Retina (tissue), 1 donor: Measurements from ENCODE around the gene RTL10.
A peak's percentile ranks its signal among the peaks of the same experiment; 100 is the strongest.

Source experiments
- DNase-seq: peaks from one replicate; pipeline ENCODE4 v3.0.0-alpha.2; 2016

The RTL10 gene, protein sequence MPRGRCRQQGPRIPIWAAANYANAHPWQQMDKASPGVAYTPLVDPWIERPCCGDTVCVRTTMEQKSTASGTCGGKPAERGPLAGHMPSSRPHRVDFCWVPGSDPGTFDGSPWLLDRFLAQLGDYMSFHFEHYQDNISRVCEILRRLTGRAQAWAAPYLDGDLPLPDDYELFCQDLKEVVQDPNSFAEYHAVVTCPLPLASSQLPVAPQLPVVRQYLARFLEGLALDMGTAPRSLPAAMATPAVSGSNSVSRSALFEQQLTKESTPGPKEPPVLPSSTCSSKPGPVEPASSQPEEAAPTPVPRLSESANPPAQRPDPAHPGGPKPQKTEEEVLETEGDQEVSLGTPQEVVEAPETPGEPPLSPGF

DNA sequence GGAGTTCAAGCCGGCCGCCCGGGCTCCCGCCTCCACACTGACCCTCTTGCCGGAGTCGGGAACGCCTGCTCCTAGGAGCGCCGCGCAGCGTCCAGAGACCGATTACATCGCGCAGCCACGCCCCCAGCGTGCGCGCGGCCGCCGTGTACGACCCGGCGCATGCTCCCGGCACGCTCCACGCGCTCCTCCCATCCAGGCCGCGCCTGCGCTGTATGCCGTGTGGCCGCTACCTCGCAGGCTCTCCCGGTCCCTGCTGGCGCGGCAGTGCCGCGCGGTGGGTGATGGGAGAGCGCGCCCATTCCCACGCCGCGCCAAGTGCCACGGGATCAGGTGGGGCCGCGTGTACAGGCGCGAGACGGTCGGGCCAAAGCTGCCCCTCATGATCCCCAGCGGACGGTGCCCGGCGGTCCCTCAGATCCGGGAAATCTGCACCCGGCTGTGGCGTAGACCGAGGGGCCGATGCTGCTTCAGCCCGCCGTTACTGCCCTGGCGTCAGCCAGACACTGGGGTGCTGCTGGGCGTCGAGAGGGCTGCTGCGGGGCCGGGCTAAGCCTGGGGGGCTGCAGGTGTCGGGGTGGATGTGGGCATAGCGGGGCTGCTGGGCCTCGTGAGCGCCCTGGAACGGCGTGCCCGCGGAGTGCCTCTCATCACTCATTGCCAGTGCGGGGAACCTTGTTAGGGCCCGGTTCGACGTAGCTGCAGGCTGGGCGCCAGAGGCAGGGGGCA is at the start of gene RTL10, which contains the start of gene GNB1L:
Gene RTL10, minus strand, starts transcription at position 97 of the 726 bp plus-strand sequence. CDS start 2,613 bp downstream, outside the sequence.
Gene GNB1L, minus strand, starts transcription at position 97 of the 726 bp plus-strand sequence. CDS start 33,519 bp downstream, outside the sequence.
- DNase-seq, result peak; percentile 99

DNA sequence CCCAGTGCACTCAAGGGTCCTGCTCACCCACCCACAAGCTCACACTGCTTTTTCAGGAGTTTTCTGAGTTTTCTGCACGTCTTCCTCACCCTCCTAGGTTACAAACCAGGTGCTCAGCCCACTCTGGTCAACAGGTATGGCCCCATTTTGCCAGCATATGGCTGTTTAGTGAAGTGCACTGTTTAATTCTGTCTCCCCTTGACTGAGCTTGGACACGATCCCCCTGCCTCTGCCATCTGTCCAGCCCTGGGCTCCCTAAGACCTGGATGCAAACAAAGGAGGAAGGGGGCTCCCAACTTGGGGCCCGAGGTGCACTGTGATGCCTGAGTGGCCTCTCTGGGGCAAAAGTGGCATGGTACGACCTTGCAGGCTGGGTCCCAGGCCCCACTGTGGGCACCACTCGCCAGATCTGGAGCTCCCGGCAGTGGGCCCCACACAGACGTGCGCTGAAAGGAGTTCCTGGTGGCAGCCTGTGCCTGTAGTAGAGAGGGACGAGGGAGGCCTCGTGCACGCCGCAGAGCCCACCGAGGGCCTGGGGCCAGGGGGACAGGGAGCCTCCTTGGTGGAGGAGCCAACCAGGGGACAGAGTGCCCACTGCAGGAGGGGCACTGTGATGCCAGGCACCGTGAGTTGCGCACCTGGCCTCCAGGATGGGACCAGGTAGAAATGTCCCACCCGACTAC is 49.6 kb upstream of the RTL10 start:
- no peak for DNase-seq

GRCh38 chr22:19903513-19903912 is 48.8 kb upstream of the RTL10 start:
- DNase-seq, result peak; percentile 32

GRCh38 chr22:19903031-19903430 is 48.4 kb upstream of the RTL10 start:
- DNase-seq, result peak; percentile 65

DNA sequence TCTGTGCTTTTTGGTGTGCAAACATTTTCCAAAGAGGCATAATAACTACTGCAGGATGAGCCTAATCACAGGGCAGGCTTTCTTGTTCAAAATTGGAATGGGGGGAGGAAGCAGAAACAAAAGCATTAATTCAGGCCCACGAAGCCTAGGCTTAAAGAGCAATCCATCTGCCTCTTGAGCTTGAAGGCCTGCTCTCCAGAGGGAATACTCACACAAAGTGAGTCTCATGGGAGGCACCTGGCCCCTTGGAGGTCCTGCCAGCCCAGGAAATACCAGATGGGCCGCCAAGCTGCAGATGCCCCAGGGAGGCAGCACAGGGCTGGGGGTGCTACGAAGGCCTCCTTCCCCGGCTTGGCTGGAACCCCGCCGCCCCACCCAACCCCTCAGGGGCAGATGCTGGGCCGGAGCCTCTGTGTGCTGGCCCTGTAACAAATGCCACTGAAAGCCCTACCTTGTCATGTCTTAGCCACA is 47.6 kb upstream of the RTL10 start:
- DNase-seq, result no peak

DNA sequence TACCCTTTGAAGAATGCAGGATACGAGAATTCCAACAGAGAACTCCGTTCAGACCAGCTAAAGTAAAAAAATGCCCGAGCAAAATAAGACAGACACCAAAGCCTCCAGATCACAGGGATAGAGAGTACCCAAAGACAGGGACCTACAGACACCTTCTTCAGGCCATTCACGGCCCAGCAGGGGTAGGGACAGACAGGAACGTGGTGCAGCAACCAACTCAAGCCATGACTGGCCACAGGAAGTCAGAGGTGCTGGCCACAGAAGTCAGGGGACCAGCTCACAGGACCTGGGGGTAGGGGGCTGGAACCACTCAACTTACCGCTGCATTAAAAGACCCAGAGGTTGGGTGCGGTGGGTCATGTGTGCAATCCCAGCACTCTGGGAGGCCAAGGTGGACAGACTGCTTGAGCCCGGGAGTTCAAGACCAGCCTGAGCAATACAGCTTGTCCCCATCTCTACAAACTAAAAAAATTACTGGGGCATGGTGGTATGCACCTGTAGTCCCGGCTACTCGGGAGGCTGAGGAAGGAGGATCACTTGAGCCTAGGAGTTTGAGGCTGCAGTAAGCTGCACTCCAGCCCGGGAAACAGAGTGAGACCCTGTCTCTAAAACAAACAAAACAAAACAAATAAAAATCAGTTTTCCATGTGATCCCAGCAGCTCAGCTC is 47.0 kb upstream of the RTL10 start:
- no peak for DNase-seq

DNA sequence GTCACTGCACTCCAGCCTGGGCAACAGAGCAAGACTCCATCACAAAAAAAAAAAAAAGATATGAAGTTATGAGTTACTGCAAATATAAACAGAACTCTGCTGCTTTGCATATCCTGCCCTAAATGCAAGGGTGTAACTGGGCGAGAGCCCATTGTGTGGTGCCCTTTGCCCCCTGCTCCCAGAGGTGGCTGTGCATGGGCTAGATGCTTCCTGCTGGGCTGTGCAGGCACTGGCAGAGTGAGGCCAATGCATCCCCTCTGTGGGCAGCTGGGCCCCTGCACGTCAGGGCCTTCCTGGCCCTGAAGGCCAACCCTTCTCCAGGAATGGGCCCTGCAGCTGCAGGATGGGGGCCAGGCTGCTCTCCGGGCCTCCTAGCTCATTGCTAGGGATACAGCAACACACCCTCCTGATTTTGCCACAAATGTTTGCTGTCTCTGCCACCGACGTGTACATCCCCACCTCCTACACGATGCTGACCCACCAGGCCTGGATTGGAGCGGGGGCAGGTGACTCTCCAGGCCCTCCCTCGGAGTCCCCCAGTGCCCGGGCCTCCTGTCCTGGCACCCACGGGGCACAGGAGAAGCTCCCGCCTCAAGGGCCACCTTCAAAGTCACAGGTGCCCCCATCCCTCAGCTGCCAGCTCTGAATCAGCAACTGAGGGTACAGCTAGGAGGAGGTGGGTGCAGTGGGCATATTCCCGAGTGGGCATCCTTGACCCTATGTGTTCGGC is 46.2 kb upstream of the RTL10 start:
- DNase-seq, result no peak

GRCh38 chr22:19898831-19899567 is 44.3 kb upstream of the RTL10 start:
- no peak for DNase-seq

- DNase-seq, result no peak
Observed at GRCh38 chr22:19898145-19898544, 43.5 kb upstream of the RTL10 start.

DNA sequence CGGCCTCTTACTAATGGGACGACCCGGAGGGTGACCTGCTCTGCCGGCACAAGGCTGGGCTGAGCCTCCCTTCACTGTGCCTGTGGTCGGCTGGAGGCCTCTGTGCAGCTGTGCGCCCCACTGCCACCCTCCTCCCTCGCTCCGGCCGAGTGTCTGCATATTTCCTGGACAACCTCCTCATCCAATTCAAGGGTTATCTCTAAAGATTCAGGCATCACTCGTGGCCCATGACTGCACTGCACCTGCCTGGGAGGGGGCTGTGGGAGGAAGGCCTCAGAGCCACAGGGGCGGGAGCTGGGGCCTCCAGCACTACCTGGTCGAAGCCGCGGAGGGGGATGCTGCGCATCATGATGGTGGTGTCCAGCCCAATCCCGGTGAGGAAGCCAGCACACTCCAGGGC is 43.1 kb upstream of the RTL10 start:
- no peak for DNase-seq

DNA sequence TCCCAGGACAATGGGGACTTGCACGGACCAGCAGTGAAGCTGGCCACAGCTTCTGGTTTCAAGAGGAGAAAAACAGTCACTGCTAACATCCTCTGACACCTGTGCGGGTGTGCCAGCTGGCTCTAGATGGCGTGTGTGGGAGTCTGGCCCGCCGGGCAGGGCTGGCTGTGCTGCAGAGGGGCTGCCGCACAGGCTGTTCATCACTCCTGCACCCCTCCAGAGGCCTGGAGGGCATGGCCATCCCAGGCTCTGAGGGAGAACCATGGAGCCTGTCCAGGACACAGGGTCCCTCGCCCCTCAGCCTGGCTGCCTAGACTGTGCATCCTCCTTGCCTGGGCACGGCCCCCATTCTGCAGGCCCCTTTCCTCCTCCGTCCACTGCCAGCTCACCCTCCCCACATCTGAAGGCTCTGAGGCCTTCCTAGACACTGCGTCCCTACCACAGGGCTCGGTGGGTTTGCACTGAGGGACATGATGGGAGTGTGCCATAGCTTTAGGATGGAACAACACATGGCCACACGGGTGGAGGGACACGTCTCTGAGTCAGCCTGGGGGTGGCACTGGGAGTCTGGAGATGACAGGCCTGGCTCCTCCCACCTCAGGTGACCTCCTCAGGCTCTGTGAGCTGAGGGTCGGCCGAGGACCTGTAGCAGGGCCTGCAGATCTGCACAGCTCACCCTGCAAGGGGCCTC is 42.1 kb upstream of the RTL10 start:
- DNase-seq, result no peak

- no peak for DNase-seq
Observed at GRCh38 chr22:19895160-19895849, 40.6 kb upstream of the RTL10 start.

DNA sequence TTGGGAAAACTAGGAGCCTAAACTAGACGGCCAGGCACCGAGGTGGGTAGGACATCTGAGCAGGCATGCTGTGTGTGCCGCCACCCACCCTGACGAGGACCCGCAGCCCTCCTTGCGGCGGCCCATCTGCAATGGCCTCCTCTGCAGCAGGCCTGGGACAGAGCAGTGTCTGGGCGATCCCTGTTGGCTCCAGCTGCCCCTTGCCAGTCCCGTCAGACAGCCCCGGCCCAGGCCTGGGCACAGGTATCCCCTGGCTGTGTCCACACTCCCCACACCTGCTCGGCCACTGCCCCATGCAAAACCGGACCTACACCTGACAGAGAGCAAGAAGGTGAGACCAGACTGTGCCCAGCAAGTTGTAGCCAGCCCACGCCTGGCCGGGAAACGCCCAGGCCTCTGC is 38.7 kb upstream of the RTL10 start:
- DNase-seq, result no peak

- no peak for DNase-seq
Observed at GRCh38 chr22:19892925-19893324, 38.3 kb upstream of the RTL10 start.

DNA sequence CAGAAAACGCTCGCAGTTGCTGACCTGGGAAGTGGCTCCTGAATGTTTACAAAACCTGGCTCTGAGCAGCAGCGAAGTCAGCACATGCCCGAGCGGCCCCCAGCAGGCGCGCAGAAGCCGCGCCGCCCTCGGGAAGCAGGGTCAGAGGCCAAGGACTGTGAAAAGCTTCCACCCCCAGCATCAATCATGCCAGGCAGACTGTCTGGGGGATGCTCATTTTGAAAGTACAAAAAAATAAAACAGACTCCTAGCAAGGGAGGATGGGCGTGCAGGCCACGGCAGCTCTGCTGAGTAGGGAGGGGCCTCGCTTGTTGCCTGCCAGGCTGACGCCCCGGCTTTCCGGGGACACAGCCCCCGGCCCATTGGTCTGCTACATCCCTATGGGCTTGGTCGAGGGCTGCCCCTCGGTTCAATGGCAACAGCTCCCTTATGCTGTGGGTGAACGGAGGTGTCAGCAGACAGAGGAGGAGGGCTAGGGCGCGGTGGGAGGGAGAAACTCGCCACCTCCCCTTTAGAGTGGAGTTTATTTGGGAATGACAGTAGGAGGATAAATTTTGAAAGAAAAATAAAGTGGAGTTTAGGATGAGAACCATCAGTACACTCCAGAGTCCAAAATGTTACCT is 37.7 kb upstream of the RTL10 start:
- DNase-seq, result peak; percentile 59

- DNase-seq, result peak; percentile 60
Observed at GRCh38 chr22:19891317-19892256, 36.9 kb upstream of the RTL10 start.

GRCh38 chr22:19890502-19891316 is 36.0 kb upstream of the RTL10 start:
- no peak for DNase-seq

DNA sequence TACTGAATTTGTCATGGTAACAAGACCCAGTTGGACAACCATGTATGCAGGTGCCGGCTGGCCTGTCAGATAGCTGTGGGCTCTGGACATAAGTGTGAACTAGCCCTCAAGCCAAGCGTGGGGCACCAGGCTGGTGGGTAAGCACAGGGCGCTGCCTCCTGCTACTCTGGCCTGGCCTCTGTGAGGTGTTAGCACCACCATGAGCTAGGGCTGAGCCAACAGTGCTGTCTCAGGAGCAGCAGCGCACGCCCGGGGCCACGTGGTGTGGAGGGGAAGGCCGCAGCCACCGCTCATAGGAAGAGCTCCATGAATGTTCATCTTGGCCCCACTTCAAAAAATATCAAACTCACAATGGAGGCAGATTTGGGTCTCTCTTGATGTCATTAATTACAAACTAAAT is 35.3 kb upstream of the RTL10 start:
- DNase-seq, result no peak
